Measurements from ENCODE around the gene ABCA7. TPM values are rescaled to one million over a fixed set of nuclear protein-coding genes. Genes with fewer than 3 reads are reported as not detected.

Gene ABCA7
- total RNA-seq, 1 experiment from 2014 or later: 18.2 TPM

GRCh38 chr19:1082928-1083816 is 43.3 kb downstream of the ABCA7 start:
- BruUV-seq (replicated peaks): no TSS peak
- no peak overlapping the region for H3K27ac Mint-ChIP-seq (ENCODE audit: low read depth, unreplicated experiment)
- CTCF ChIA-PET: interaction anchor here (0.6 kb wide), 1 partner anchor 30 kb away, joined by 3 read pairs; no protein-coding TSS in a partner anchor
- no peak overlapping the region for H3K4me3 Mint-ChIP-seq (ENCODE audit: unreplicated experiment)
- POLR2A ChIA-PET: interaction anchor here (0.8 to 3.8 kb wide), 6 partner anchors 8 to 56 kb away, joined by 3 to 19 read pairs (median 4); partner anchors contain the start of genes ARHGAP45 and CNN2
- no peak for TF ChIP-seq CTCF (IDR thresholded peaks at IDR 0.05; ENCODE audit: unreplicated experiment)
- no peaks in the 10 kb centered on the region for H3K9me3 Mint-ChIP-seq (ENCODE audit: unreplicated experiment)
- intact Hi-C loops (cut with micrococcal nuclease): no loop called here
- no peak for DNase-seq (ENCODE audit: unreplicated experiment)
- H3K4me1 Mint-ChIP-seq (ENCODE audit: insufficient read depth, unreplicated experiment): peaks cover 6% of the 10 kb centered on the region
- peaks cover 42% of the 10 kb centered on the region for H3K36me3 Mint-ChIP-seq (ENCODE audit: insufficient read depth, unreplicated experiment)
- H3K27me3 Mint-ChIP-seq (ENCODE audit: insufficient read depth, unreplicated experiment): no peaks in the 10 kb centered on the region

GRCh38 chr19:1084024-1084868 is 44.3 kb downstream of the ABCA7 start:
- intact Hi-C loops (cut with micrococcal nuclease): no loop called here
- CTCF ChIA-PET: interaction anchor here (1.0 kb wide), 1 partner anchor 10 kb away, joined by 3 read pairs; no protein-coding TSS in a partner anchor
- no TSS peak for BruUV-seq (replicated peaks)

GRCh38 chr19:1085053-1085658 is 45.2 kb downstream of the ABCA7 start:
- peaks cover 38% of the 10 kb centered on the region for H3K36me3 Mint-ChIP-seq (ENCODE audit: insufficient read depth, unreplicated experiment)
- H3K27ac Mint-ChIP-seq (ENCODE audit: low read depth, unreplicated experiment): no peak overlapping the region
- H3K4me3 Mint-ChIP-seq (ENCODE audit: unreplicated experiment): no peak overlapping the region
- no TSS peak for BruUV-seq (replicated peaks)
- CTCF ChIA-PET: interaction anchor here (1.0 kb wide), 1 partner anchor 9 kb away, joined by 3 read pairs; no protein-coding TSS in a partner anchor
- H3K27me3 Mint-ChIP-seq (ENCODE audit: insufficient read depth, unreplicated experiment): no peaks in the 10 kb centered on the region
- H3K4me1 Mint-ChIP-seq (ENCODE audit: insufficient read depth, unreplicated experiment): peaks cover 6% of the 10 kb centered on the region
- intact Hi-C loops (cut with micrococcal nuclease): no loop called here
- TF ChIP-seq CTCF (IDR thresholded peaks at IDR 0.05; ENCODE audit: unreplicated experiment): no peak
- H3K9me3 Mint-ChIP-seq (ENCODE audit: unreplicated experiment): no peaks in the 10 kb centered on the region
- DNase-seq (ENCODE audit: unreplicated experiment): no peak
- POLR2A ChIA-PET: interaction anchor here (0.6 to 3.8 kb wide), 6 partner anchors 9 to 288 kb away, joined by 3 to 19 read pairs (median 4); partner anchors contain the start of genes ARHGAP45 and PTBP1

More at GRCh38 chr19:1084024-1084868, 44.3 kb downstream of the ABCA7 start:
- Mint-ChIP-seq H3K27me3 (ENCODE audit: insufficient read depth, unreplicated experiment) (no peaks in the 10 kb centered on the region), H3K27ac (ENCODE audit: low read depth, unreplicated experiment) (no peak overlapping the region), H3K4me3 (ENCODE audit: unreplicated experiment) (no peak overlapping the region), H3K36me3 (ENCODE audit: insufficient read depth, unreplicated experiment) (peaks cover 42% of the 10 kb centered on the region), H3K9me3 (ENCODE audit: unreplicated experiment) (no peaks in the 10 kb centered on the region), H3K4me1 (ENCODE audit: insufficient read depth, unreplicated experiment) (peaks cover 6% of the 10 kb centered on the region)
- POLR2A ChIA-PET: interaction anchor here (0.7 to 3.8 kb wide), 7 partner anchors 9 to 288 kb away, joined by 3 to 19 read pairs (median 3); partner anchors contain the start of genes ARHGAP45, CNN2 and PTBP1
- no peak for TF ChIP-seq CTCF (IDR thresholded peaks at IDR 0.05; ENCODE audit: unreplicated experiment)
- DNase-seq (ENCODE audit: unreplicated experiment): no peak

All from MCF 10A (cell line).